Measurements from ENCODE around the gene CANX. TPM values are rescaled to one million over a fixed set of nuclear protein-coding genes. Genes with fewer than 3 reads are reported as not detected.
"Not testable (repeated sequence)": the region's sequence is repeated elsewhere in the genome, so short reads cannot be mapped to it uniquely, and the experiment has no call there.

The CANX gene
- total and polyA plus RNA-seq, 4 donors = 143 to 514 (median 347) TPM

DNA sequence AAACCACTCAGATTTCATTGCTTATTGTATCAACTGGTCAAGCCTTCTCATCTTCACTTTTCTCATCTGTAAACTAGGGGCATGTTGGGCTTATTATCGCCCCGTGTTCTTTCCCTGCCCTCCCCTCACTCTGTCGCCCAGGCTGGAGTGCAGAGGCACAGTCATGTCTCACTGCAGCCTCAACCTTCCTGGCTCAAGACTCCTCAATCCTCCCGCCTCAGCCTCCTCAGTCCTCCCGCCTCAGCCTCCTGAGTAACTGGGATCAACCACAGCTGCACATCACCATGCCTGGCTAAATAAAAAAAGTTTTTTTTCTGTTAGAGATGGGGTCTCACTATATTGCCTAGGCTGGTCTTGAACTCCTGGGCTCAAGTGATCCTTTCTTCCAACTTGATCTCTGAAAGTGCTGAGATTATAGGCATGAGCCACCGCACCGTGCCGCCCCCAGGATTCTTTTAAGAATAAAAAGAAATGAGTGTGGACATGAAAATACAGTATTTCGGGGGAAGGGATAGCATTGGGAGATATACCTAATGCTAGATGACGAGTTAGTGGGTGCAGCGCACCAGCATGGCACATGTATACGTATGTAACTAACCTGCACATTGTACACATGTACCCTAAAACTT lies 35.9 kb downstream of the CANX start:
- Histone ChIP-seq H3K27me3 (ENCODE audit: control insufficient read depth in 1 of 2, insufficient read depth in 2 of 2, low read length in 1 of 2) (no peaks in the 10 kb centered on the region), H3K4me3 (ENCODE audit: low read length in 2 of 2) (no peak overlapping the region), H3K9me3 (ENCODE audit: control insufficient read depth, low read length) (no peaks in the 10 kb centered on the region), H3K36me3 (ENCODE audit: control insufficient read depth in 1 of 2, insufficient read depth in 2 of 2, low read length in 1 of 2) (no peaks in the 10 kb centered on the region), H3K4me1 (ENCODE audit: control insufficient read depth in 1 of 2, insufficient read depth in 2 of 2, low read length in 2 of 2) (no peaks in the 10 kb centered on the region), H3K27ac (ENCODE audit: low read depth in 1 of 2, low read length in 2 of 2) (no peak overlapping the region)
- intact Hi-C loops (cut with DNase I) = no loop called here
- no peak for DNase-seq
- no peak for ATAC-seq (ENCODE audit: low FRiP score)
- 68 to 74% methylated on average over 12 of the region's 12 CpGs for WGBS, 2 donors

DNA sequence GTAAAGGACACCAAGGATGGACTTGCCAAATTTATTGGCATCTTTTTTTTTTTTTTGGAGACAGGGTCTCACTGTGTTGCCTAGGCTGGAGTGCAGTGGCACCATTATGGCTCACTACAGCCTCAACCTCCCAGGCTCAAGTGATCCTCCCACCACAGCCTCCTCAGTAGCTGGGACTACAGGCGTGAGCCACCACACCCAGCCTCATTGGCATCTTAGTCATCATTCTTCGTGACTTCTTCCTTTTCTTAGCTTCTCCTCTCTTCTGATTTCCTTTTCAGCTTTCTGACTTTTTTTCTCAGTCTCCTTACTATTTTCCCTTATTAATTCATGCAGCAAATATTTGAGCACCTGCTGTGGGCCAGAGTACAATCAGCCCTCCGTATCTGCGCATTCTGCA lies 40.0 kb downstream of the CANX start:
- H3K36me3 ChIP-seq (ENCODE audit: control insufficient read depth in 1 of 2, insufficient read depth in 2 of 2, low read length in 1 of 2) = no peaks in the 10 kb centered on the region
- no peak overlapping the region for H3K4me3 ChIP-seq (ENCODE audit: low read length in 2 of 2)
- intact Hi-C loops (cut with DNase I) = no loop called here
- H3K4me1 ChIP-seq (ENCODE audit: control insufficient read depth in 1 of 2, insufficient read depth in 2 of 2, low read length in 2 of 2) = no peaks in the 10 kb centered on the region
- DNase-seq = no peak
- 92 to 94% methylated on average over 4 of the region's 4 CpGs for WGBS, 2 donors
- H3K27ac ChIP-seq (ENCODE audit: low read depth in 1 of 2, low read length in 2 of 2) = no peak overlapping the region
- ATAC-seq (ENCODE audit: low FRiP score) = no peak
- H3K27me3 ChIP-seq (ENCODE audit: control insufficient read depth in 1 of 2, insufficient read depth in 2 of 2, low read length in 1 of 2) = no peaks in the 10 kb centered on the region
- H3K9me3 ChIP-seq (ENCODE audit: control insufficient read depth, low read length) = no peaks in the 10 kb centered on the region

DNA sequence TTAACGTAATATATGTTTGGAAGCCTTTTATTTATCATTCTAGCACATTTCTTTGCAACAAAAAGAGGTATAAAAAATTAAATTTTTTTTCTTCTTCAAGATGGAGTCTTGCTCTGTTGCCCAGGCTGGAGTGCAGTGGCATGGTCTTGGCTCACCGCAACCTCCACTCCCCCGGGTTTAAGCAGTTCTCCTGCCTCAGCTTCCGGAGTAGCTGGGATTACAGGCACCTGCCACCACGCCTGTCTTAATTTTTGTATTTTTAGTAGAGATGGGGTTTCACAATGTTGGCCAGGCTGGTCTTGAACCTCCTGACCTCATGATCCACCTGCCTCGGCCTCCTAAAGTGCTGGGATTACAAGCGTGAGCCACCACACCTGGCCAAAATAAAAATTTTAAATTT lies 45.3 kb downstream of the CANX start:
- H3K27ac ChIP-seq (ENCODE audit: low read depth in 1 of 2, low read length in 2 of 2); H3K4me1 ChIP-seq (ENCODE audit: control insufficient read depth in 1 of 2, insufficient read depth in 2 of 2, low read length in 2 of 2); intact Hi-C loops (cut with DNase I); ATAC-seq (ENCODE audit: low FRiP score); H3K4me3 ChIP-seq (ENCODE audit: low read length in 2 of 2); H3K9me3 ChIP-seq (ENCODE audit: control insufficient read depth, low read length); H3K36me3 ChIP-seq (ENCODE audit: control insufficient read depth in 1 of 2, insufficient read depth in 2 of 2, low read length in 1 of 2); H3K27me3 ChIP-seq (ENCODE audit: control insufficient read depth in 1 of 2, insufficient read depth in 2 of 2, low read length in 1 of 2); DNase-seq: not testable (repeated sequence)
- 38 to 54% methylated on average over 7 of the region's 7 CpGs for WGBS, 2 donors

DNA sequence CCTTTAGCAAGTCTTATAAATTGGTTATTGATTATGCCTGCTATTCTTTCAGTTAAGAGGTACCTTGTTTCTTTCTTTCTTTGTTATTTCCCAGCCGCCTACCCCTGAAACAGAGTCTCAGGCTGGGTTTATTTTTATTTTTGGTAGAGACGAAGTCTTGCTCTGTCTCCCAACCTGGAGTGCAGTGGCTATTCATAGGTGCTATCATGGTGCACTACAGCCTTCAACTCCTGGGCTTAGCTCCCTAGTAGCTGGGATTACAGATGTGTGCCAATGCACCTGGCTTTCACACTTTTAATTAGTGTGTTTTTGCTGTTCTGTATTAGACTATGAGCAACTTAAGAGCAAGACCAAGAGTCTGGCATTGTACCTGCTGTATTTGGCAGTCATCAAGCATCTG lies 48.1 kb downstream of the CANX start:
- Histone ChIP-seq H3K9me3 (ENCODE audit: control insufficient read depth, low read length) (no peaks in the 10 kb centered on the region), H3K27me3 (ENCODE audit: control insufficient read depth in 1 of 2, insufficient read depth in 2 of 2, low read length in 1 of 2) (no peaks in the 10 kb centered on the region), H3K4me3 (ENCODE audit: low read length in 2 of 2) (no peak overlapping the region), H3K4me1 (ENCODE audit: control insufficient read depth in 1 of 2, insufficient read depth in 2 of 2, low read length in 2 of 2) (no peaks in the 10 kb centered on the region), H3K27ac (ENCODE audit: low read depth in 1 of 2, low read length in 2 of 2) (no peak overlapping the region), H3K36me3 (ENCODE audit: control insufficient read depth in 1 of 2, insufficient read depth in 2 of 2, low read length in 1 of 2) (no peaks in the 10 kb centered on the region)
- 82 to 85% methylated on average over 2 of the region's 2 CpGs for WGBS, 2 donors
- DNase-seq (no peak), ATAC-seq (ENCODE audit: low FRiP score) (no peak)
- intact Hi-C loops (cut with DNase I) = no loop called here

DNA sequence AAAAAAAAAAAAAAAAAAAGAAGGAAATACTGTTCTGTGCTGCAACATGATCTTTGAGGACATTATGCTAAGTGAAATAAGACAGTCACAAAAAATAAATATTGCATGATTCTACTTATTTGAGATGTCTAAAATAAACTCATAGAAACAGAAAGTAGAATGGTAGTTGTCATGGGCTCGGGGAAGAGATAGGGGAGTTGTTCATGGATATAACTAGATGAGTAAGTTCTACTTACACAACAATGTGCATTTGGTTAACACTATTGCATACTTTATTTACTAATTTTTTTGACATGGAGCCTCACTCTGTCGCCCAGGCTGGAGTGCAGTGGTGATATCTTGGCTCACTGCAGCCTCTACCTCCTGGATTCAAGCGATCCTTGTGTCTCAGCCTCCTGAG lies 49.0 kb downstream of the CANX start:
- Histone ChIP-seq H3K9me3 (ENCODE audit: control insufficient read depth, low read length) (no peaks in the 10 kb centered on the region), H3K36me3 (ENCODE audit: control insufficient read depth in 1 of 2, insufficient read depth in 2 of 2, low read length in 1 of 2) (no peaks in the 10 kb centered on the region), H3K4me3 (ENCODE audit: low read length in 2 of 2) (no peak overlapping the region), H3K4me1 (ENCODE audit: control insufficient read depth in 1 of 2, insufficient read depth in 2 of 2, low read length in 2 of 2) (no peaks in the 10 kb centered on the region), H3K27me3 (ENCODE audit: control insufficient read depth in 1 of 2, insufficient read depth in 2 of 2, low read length in 1 of 2) (no peaks in the 10 kb centered on the region), H3K27ac (ENCODE audit: low read depth in 1 of 2, low read length in 2 of 2) (no peak overlapping the region)
- WGBS, 2 donors = 89 to 90% methylated on average over 3 of the region's 3 CpGs
- intact Hi-C loops (cut with DNase I) = no loop called here
- DNase-seq (no peak), ATAC-seq (ENCODE audit: low FRiP score) (no peak)

DNA sequence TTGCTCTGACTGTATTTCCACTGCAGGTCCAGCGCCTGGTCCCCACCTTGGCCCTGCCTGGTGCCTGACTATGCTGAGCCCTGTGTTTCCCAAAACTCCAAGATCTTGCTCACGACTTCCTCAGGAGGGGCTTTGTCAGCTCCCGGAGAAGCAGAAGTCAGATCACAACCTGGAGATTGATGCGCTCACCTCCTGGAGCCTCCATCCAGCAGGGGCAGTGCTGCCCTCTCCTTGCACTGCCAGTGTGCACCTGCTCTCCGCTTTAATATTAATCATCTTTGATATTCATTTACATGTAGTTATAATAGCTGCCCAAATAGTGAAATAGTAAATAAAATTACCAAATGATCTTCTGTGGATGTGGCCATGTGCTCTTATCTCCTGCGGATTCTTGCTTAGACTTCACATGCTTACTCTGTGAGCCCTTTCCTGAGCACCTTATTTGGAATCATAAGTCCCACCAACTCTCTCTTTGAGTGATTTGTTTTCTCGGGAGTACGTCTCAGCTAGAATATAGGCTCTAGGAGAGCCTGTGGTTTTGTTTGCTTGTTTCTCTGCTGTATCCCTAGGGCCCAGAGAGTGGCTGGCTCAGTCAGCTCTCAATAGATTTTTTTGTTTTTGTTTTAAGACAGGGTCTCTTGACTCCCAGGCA lies 51.2 kb downstream of the CANX start:
- intact Hi-C loops (cut with DNase I) = no loop called here

DNA sequence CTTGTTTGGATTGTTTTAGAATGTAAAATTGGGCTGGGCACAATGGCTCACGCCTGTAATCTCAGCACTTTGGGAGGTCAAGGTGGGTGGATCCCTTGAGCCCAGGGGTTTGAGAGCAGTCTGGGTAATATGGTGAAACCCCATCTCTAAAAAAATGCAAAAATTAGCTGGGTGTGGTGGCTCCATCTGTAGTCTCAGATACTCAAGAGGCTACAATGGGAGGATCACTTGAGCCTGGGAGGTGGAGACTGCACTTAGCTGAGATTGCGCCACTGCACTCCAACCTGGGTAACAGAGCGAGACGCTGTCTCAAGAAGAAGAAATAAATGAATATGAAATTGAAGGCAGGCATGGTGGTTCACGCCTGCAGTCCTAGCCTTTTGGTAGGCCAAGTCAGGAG lies 55.2 kb downstream of the CANX start:
- peak; percentile 9 to 27 for DNase-seq
- no peak for ATAC-seq (ENCODE audit: low FRiP score)
- WGBS, 2 donors = 95 to 96% methylated on average over 5 of the region's 5 CpGs

More for the DNA sequence above, 51.2 kb downstream of the CANX start:
- peak in 1 of 2 donors; percentile 20 for DNase-seq
- no peaks in the 10 kb centered on the region for H3K9me3 ChIP-seq (ENCODE audit: control insufficient read depth, low read length)
- peaks cover 0 to under 1% of the 10 kb centered on the region in 2 donors for H3K4me1 ChIP-seq (ENCODE audit: control insufficient read depth in 1 of 2, insufficient read depth in 2 of 2, low read length in 2 of 2)
- ATAC-seq (ENCODE audit: low FRiP score) = no peak
- H3K4me3 ChIP-seq (ENCODE audit: low read length in 2 of 2) = no peak overlapping the region
- H3K27me3 ChIP-seq (ENCODE audit: control insufficient read depth in 1 of 2, insufficient read depth in 2 of 2, low read length in 1 of 2) = no peaks in the 10 kb centered on the region
- H3K36me3 ChIP-seq (ENCODE audit: control insufficient read depth in 1 of 2, insufficient read depth in 2 of 2, low read length in 1 of 2) = no peaks in the 10 kb centered on the region
- no peak overlapping the region for H3K27ac ChIP-seq (ENCODE audit: low read depth in 1 of 2, low read length in 2 of 2)
- 72 to 73% methylated on average over 8 of the region's 8 CpGs for WGBS, 2 donors

DNA sequence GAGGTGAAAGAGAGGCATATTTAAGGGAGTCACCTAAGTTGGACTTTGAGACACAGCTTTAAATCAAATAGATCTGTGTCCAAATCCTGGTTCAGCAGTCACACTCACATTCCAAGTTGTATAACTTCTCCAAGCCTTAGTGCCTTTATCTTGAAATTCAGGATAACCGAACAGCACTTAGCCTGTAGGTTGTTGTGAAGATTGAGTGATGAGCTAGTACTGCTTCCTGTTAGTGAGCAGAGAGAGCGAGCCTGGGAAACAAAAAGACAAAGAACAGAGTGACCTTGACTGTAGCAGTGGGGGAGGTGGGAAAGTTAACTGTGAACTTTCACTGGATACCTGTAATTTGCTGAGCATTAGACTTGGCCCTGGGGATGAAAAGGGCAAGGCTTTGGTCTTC lies 56.3 kb downstream of the CANX start:
- Histone ChIP-seq H3K4me1 (ENCODE audit: control insufficient read depth in 1 of 2, insufficient read depth in 2 of 2, low read length in 2 of 2) (peaks cover 0 to 3% of the 10 kb centered on the region in 2 donors), H3K4me3 (ENCODE audit: low read length in 2 of 2) (no peak overlapping the region), H3K27ac (ENCODE audit: low read depth in 1 of 2, low read length in 2 of 2) (no peak overlapping the region), H3K9me3 (ENCODE audit: control insufficient read depth, low read length) (no peaks in the 10 kb centered on the region), H3K27me3 (ENCODE audit: control insufficient read depth in 1 of 2, insufficient read depth in 2 of 2, low read length in 1 of 2) (no peaks in the 10 kb centered on the region), H3K36me3 (ENCODE audit: control insufficient read depth in 1 of 2, insufficient read depth in 2 of 2, low read length in 1 of 2) (no peaks in the 10 kb centered on the region)
- 60 to 61% methylated on average over 2 of the region's 2 CpGs for WGBS, 2 donors
- ATAC-seq (ENCODE audit: low FRiP score) (no peak), DNase-seq (no peak)
- intact Hi-C loops (cut with DNase I) = no loop called here

More for the DNA sequence above, 55.2 kb downstream of the CANX start:
- Histone ChIP-seq H3K4me1 (ENCODE audit: control insufficient read depth in 1 of 2, insufficient read depth in 2 of 2, low read length in 2 of 2) (peaks cover 0 to 3% of the 10 kb centered on the region in 2 donors), H3K27ac (ENCODE audit: low read depth in 1 of 2, low read length in 2 of 2) (no peak overlapping the region), H3K27me3 (ENCODE audit: control insufficient read depth in 1 of 2, insufficient read depth in 2 of 2, low read length in 1 of 2) (no peaks in the 10 kb centered on the region), H3K4me3 (ENCODE audit: low read length in 2 of 2) (no peak overlapping the region), H3K9me3 (ENCODE audit: control insufficient read depth, low read length) (no peaks in the 10 kb centered on the region), H3K36me3 (ENCODE audit: control insufficient read depth in 1 of 2, insufficient read depth in 2 of 2, low read length in 1 of 2) (no peaks in the 10 kb centered on the region)
- intact Hi-C loops (cut with DNase I) = no loop called here

DNA sequence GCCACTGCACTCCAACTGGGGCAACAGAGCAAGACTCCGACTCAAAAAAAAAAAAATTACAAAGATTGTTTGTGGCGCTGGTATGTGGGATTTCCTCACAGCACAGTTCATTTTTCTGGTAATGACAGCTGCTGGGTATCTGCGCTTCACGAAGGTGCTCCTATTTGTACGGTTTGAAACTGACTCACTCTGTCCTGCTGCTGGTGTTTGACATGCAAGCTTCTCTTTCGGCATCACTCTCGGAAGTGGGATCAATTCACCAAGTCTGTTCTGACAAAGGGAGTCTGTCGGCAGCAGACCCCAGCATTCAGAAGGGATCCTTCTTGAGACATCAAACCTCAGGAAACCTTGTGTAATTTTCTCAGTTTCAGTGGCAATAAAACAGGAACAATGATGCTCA lies 60.2 kb downstream of the CANX start:
- ATAC-seq (ENCODE audit: low FRiP score) (no peak), DNase-seq (peak in 1 of 2 donors; percentile 8)
- H3K9me3 ChIP-seq (ENCODE audit: control insufficient read depth, low read length) = no peaks in the 10 kb centered on the region
- no peaks in the 10 kb centered on the region for H3K36me3 ChIP-seq (ENCODE audit: control insufficient read depth in 1 of 2, insufficient read depth in 2 of 2, low read length in 1 of 2)
- H3K27me3 ChIP-seq (ENCODE audit: control insufficient read depth in 1 of 2, insufficient read depth in 2 of 2, low read length in 1 of 2) = no peaks in the 10 kb centered on the region
- no peak overlapping the region for H3K4me3 ChIP-seq (ENCODE audit: low read length in 2 of 2)
- H3K4me1 ChIP-seq (ENCODE audit: control insufficient read depth in 1 of 2, insufficient read depth in 2 of 2, low read length in 2 of 2) = peaks cover 2 to 3% of the 10 kb centered on the region in 2 donors
- no peak overlapping the region for H3K27ac ChIP-seq (ENCODE audit: low read depth in 1 of 2, low read length in 2 of 2)
- intact Hi-C loops (cut with DNase I) = no loop called here
- 90% methylated on average over 8 of the region's 8 CpGs for WGBS, 2 donors
